Fibroblast of lung (primary cell): Measurements from ENCODE around the gene AGBL3. TPM values are rescaled to one million over a fixed set of nuclear protein-coding genes. Genes with fewer than 3 reads are reported as not detected.

ENCODE experiments used
- DNase-seq, 2 donors: peaks; one replicate each; pipeline versions ENCODE4 v3.0.0 to v3.0.0-alpha.2; 2010; ENCODE audit warnings: low read depth in 2 of 2
- H2AFZ ChIP-seq: 2 replicates; pipeline ENCODE4 v1.5.1; 2012; ENCODE audit warnings: low read length, control low read depth, inconsistent platforms
- H3K27ac ChIP-seq: 2 replicates; pipeline ENCODE4 v1.5.1; 2011; ENCODE audit warnings: low read length, control low read depth; ENCODE audit not compliant: insufficient read depth
- H3K27me3 ChIP-seq: 2 replicates; pipeline ENCODE4 v1.5.1; 2011; ENCODE audit warnings: mild to moderate bottlenecking, low read length; ENCODE audit not compliant: control insufficient read depth, insufficient read depth
- H3K36me3 ChIP-seq: 2 replicates; pipeline ENCODE4 v1.5.1; 2011; ENCODE audit warnings: low read length; ENCODE audit not compliant: control insufficient read depth, insufficient read depth
- H3K4me1 ChIP-seq: 2 replicates; pipeline ENCODE4 v1.5.1; 2011; ENCODE audit warnings: low read length; ENCODE audit not compliant: control insufficient read depth, insufficient read depth; ENCODE audit errors: extremely low read depth
- H3K4me2 ChIP-seq: 2 replicates; pipeline ENCODE4 v1.5.1; 2011; ENCODE audit warnings: low read length, control low read depth; ENCODE audit not compliant: insufficient read depth; ENCODE audit errors: extremely low read depth
- H3K4me3 ChIP-seq, 4 experiments: fragments of 200-600 bp in 1 of 4; sonication (generic) in 1 of 4; replicated peaks in 1 of 4; 2 replicates each; pipeline ENCODE4 v1.5.1; 2011 to 2016; ENCODE audit warnings: low read length in 4 of 4, low read depth in 3 of 4, mild to moderate bottlenecking in 3 of 4, control low read depth in 2 of 4, inconsistent platforms in 1 of 4, mixed read lengths in 1 of 4; ENCODE audit not compliant: insufficient read depth in 1 of 4; ENCODE audit errors: control extremely low read depth in 1 of 4
- H3K79me2 ChIP-seq: 2 replicates; pipeline ENCODE4 v1.5.1; 2012; ENCODE audit warnings: mild to moderate bottlenecking, low read length, inconsistent platforms; ENCODE audit not compliant: control insufficient read depth, insufficient read depth
- H3K9ac ChIP-seq: 2 replicates; pipeline ENCODE4 v1.5.1; 2011; ENCODE audit warnings: mild to moderate bottlenecking, low read length, control low read depth; ENCODE audit not compliant: insufficient read depth
- H3K9me3 ChIP-seq: 2 replicates; pipeline ENCODE4 v1.5.1; 2012; ENCODE audit warnings: low read depth, low read length; ENCODE audit not compliant: control insufficient read depth, insufficient read depth
- H4K20me1 ChIP-seq: 2 replicates; pipeline ENCODE4 v1.5.1; 2011; ENCODE audit warnings: low read length; ENCODE audit not compliant: control insufficient read depth, insufficient read depth; ENCODE audit errors: extremely low read depth
- EZH2 ChIP-seq: IDR thresholded peaks from 2 replicates; pipeline ENCODE4 v1.5.1; 2012; ENCODE audit warnings: low read length, control low read depth, mild to moderate bottlenecking; ENCODE audit errors: missing control alignments
- polyA plus RNA-seq, 2 donors: library from polyadenylated mRNA; depleted of rRNA in 1 of 2; stranded (reverse) in 1 of 2; unstranded in 1 of 2; fragments of >200 nt; gene quantifications; 2 replicates each; pipeline ENCODE4 v1.2.1, GENCODE V29; 2011 to 2012; ENCODE audit warnings: missing spikeins in 1 of 2
- total RNA-seq: library from RNA; depleted of rRNA; stranded (reverse); fragments of >200 nt; gene quantifications from 2 replicates; pipeline ENCODE4 v1.2.1, GENCODE V29; 2014
- TF ChIP-seq, protein P1 (sequence below), 2 donors: IDR thresholded peaks in 1 of 2; conservative IDR thresholded peaks in 1 of 2; 1 replicate in 1 of 2; 2 replicates in 1 of 2; pipeline ENCODE4 v1.5.1; 2011 to 2012; ENCODE audit warnings: low read length in 2 of 2, control low read depth in 1 of 2, inconsistent platforms in 1 of 2, low read depth in 1 of 2, mild to moderate bottlenecking in 1 of 2

AGBL3 gene
- total and polyA plus RNA-seq, 2 donors (not counting 1 experiment from before 2014, with no cell fraction given): 0.56 to 1.3 TPM

DNA sequence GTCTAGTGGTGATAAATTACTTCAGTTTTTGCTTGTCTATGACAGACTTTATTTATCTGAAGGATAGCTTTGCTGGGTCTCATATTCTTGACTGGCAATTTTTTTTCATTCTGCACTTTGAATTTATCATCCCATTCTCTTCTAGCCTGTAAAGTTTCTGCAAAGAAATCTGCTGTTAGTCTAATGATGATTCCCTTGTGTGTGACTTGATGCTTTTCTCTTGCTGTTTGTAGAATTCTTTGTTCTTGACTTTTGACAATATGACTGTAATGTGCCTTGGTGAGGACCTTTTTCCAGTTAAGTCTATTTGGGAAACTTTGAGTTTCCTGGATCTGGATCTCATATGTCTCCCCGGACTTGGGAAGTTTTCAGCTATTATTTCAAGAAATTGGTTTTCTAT is 102.3 kb downstream of the AGBL3 start:
- H3K36me3 ChIP-seq: no peaks in the 10 kb centered on the region
- TF ChIP-seq, protein P1, sequence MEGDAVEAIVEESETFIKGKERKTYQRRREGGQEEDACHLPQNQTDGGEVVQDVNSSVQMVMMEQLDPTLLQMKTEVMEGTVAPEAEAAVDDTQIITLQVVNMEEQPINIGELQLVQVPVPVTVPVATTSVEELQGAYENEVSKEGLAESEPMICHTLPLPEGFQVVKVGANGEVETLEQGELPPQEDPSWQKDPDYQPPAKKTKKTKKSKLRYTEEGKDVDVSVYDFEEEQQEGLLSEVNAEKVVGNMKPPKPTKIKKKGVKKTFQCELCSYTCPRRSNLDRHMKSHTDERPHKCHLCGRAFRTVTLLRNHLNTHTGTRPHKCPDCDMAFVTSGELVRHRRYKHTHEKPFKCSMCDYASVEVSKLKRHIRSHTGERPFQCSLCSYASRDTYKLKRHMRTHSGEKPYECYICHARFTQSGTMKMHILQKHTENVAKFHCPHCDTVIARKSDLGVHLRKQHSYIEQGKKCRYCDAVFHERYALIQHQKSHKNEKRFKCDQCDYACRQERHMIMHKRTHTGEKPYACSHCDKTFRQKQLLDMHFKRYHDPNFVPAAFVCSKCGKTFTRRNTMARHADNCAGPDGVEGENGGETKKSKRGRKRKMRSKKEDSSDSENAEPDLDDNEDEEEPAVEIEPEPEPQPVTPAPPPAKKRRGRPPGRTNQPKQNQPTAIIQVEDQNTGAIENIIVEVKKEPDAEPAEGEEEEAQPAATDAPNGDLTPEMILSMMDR (conservative IDR thresholded peaks at IDR 0.05 in 1 of 2, IDR thresholded peaks at IDR 0.05 in 1 of 2; ENCODE audit: low read depth in 1 of 2, low read length in 2 of 2): no peak
- TF ChIP-seq EZH2: no peak
- no peak overlapping the region for H3K4me2 ChIP-seq
- no peaks in the 10 kb centered on the region for H3K4me1 ChIP-seq
- no peak overlapping the region for H3K4me3 ChIP-seq
- DNase-seq: no peak
- H3K27ac ChIP-seq: no peak overlapping the region
- H3K9me3 ChIP-seq: no peaks in the 10 kb centered on the region
- H3K27me3 ChIP-seq: no peaks in the 10 kb centered on the region
- no peaks in the 10 kb centered on the region for H4K20me1 ChIP-seq
- H3K9ac ChIP-seq: no peak overlapping the region
- no peak overlapping the region for H2AFZ ChIP-seq
- no peaks in the 10 kb centered on the region for H3K79me2 ChIP-seq

DNA sequence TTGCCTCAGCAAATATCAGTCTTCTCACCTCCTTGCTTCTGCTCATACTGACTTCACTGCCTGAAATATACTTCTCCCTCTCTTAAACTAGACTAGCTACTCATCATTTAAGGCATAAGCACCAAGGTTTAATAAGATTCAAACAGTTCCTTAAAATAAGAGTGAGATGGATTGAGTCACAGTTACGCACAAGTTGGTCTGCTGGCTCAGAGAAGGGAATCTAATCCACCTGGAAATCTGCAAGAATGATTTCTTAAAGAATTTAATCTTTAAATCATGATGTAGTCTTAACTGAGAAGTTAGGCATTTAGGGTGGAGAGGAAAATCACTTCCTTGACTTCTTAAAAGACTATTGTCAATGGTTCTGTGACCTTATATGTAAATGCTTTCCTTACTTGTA is 105.4 kb downstream of the AGBL3 start:
- H3K9me3 ChIP-seq: no peaks in the 10 kb centered on the region
- no peak overlapping the region for H3K27ac ChIP-seq
- no peaks in the 10 kb centered on the region for H3K27me3 ChIP-seq

DNA sequence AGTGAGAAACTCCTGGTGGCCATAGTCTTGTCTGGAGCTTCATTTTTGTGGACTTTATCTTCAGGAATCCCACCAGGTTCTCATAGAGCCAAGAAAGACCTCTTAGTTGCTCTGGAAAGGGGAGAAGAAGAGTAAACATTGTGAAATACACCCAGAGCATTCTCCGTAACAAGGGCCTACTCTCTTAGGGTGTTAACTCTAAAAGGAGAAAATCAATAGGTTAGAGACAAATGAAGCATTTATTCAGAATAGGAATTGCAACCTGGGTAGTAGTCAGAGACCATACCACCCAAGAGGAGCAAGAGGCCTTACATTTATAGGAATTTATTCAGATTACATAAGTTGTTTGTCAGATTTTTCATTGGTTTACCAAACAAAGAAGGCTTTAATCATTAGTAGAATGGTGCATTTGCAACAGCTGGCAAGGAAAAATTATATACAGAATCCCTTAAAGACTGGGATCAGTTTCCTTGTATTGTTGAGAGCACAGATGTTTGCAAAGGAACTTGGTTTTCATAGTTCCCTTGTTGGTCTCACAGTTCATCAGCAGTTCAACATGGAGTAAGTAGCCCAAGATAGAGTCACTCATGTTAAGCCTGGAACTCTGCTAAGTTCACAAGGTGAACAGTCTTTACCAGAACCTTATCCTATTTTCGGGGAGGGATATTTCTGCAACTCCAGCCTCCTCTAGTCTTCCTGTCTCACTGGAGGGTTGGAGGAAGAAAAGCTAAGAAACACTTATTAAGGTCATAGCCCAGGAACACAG is 108.3 kb downstream of the AGBL3 start:
- Histone ChIP-seq H3K4me1 (no peaks in the 10 kb centered on the region), H3K27me3 (no peaks in the 10 kb centered on the region), H3K4me3 (no peak overlapping the region), H2AFZ (no peak overlapping the region), H3K9me3 (no peaks in the 10 kb centered on the region), H3K4me2 (no peak overlapping the region), H3K79me2 (no peaks in the 10 kb centered on the region), H3K27ac (no peak overlapping the region), H4K20me1 (no peaks in the 10 kb centered on the region), H3K36me3 (no peaks in the 10 kb centered on the region), H3K9ac (no peak overlapping the region)
- DNase-seq: no peak
- TF ChIP-seq EZH2: no peak
- TF ChIP-seq, protein P1 (conservative IDR thresholded peaks at IDR 0.05 in 1 of 2, IDR thresholded peaks at IDR 0.05 in 1 of 2; ENCODE audit: low read depth in 1 of 2, low read length in 2 of 2): no peak

More for the DNA sequence above, 105.4 kb downstream of the AGBL3 start:
- no peak overlapping the region for H2AFZ ChIP-seq
- H3K4me3 ChIP-seq: no peak overlapping the region
- no peak overlapping the region for H3K9ac ChIP-seq
- TF ChIP-seq, protein P1 (conservative IDR thresholded peaks at IDR 0.05 in 1 of 2, IDR thresholded peaks at IDR 0.05 in 1 of 2; ENCODE audit: low read depth in 1 of 2, low read length in 2 of 2): no peak
- no peak for TF ChIP-seq EZH2
- H3K4me1 ChIP-seq: no peaks in the 10 kb centered on the region
- no peaks in the 10 kb centered on the region for H3K36me3 ChIP-seq
- H4K20me1 ChIP-seq: no peaks in the 10 kb centered on the region
- H3K4me2 ChIP-seq: no peak overlapping the region
- no peaks in the 10 kb centered on the region for H3K79me2 ChIP-seq
- no peak for DNase-seq
